NCI-H2196 treated with DMSO at 0.1 percent for 48 hours (cell line): ENCODE results near the gene MPDU1.
"Not testable (repeated sequence)": the region's sequence is repeated elsewhere in the genome, so short reads cannot be mapped to it uniquely, and the experiment has no call there.

ENCODE experiments used
- DNase-seq: peaks from one replicate; lab custom pipeline; 2025; ENCODE audit not compliant: unreplicated experiment; lab: John Stamatoyannopoulos, UW

MPDU1 gene

GRCh38 chr17:7614425-7615264 lies 31.0 kb downstream of the MPDU1 start, which contains the start of gene FXR2:
Gene FXR2 (minus strand): TSS chr17:7614897. CDS start chr17:7614532, 365 bp downstream.
- DNase-seq = peak; percentile 93

GRCh38 chr17:7615265-7615747 lies 31.7 kb downstream of the MPDU1 start:
- DNase-seq = no peak

GRCh38 chr17:7618608-7619007 lies 35.0 kb downstream of the MPDU1 start:
- no peak for DNase-seq

DNA sequence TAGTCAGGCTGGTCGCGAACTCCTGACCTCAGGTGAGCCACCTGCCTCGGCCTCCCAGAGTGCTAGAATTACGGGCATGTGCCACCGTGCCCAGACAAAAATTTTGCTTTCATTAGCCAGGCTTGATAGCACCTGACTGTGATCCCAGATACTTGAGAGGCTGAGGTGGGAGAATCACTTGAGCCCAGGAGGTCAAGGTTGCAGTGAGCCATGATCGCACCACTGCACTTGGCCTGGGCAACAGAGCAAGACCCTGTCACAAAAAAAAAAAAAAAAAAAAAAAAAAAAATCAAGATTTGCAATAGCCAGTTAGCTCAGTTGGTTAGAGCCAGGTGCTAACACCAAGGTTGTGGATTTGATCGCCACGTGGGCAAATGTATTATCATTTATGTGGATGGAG lies 37.2 kb downstream of the MPDU1 start:
- no peak for DNase-seq

GRCh38 chr17:7623661-7624060 lies 40.0 kb downstream of the MPDU1 start:
- no peak for DNase-seq

- not testable (repeated sequence) for DNase-seq
Measured at GRCh38 chr17:7625749-7626148, 42.1 kb downstream of the MPDU1 start.

- no peak for DNase-seq
Measured at GRCh38 chr17:7626307-7626706, 42.7 kb downstream of the MPDU1 start.

- DNase-seq = no peak
Measured at GRCh38 chr17:7626956-7627249, 43.3 kb downstream of the MPDU1 start.

DNA sequence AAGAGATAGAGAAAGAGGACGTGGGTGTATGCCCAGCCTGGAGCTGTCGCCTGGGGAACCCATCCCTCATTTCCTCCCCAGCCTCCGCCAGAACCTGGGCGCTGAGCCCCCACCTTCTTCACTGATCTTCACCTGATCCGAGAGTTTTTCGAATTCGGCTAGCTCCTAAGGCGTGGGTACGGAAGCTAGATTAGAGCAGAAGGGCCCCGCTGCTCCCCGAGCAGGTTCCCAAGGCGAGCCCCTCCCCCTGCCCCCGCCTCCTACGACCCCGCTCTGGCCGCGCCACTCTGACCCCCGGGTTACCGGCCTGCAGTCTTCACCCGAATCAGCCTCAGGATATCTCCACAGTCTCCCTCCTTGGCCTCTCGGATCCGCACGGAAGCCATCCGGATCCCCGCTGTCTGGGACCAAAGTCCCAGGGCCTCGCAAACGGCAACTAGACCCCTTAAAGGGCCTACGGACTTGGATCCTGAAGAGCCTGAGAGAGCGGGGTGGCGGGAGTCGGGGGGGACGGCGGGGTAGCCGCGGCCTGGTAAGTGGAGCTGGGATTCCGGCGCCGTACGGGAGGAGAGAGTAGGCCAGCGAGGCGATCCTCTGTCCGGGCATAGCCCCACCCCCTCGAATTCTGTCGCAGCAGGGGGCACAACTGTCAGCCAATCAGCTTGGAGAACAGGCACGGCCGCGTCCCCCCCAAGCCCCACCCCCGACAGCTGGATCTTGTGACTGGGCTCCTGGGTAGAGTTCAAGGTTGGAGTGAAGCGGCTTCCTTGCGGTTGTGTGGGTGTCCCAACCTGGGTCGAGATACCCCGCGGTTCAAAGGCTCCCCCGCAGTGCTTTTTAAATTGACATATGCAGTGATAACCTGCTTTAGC lies 43.8 kb downstream of the MPDU1 start, which contains the start of gene SAT2:
SAT2 (minus strand) TSS at position 572 of the 872 bp plus-strand sequence; CDS start at position 386, 186 bp downstream.
- DNase-seq = peak; percentile 30

DNA sequence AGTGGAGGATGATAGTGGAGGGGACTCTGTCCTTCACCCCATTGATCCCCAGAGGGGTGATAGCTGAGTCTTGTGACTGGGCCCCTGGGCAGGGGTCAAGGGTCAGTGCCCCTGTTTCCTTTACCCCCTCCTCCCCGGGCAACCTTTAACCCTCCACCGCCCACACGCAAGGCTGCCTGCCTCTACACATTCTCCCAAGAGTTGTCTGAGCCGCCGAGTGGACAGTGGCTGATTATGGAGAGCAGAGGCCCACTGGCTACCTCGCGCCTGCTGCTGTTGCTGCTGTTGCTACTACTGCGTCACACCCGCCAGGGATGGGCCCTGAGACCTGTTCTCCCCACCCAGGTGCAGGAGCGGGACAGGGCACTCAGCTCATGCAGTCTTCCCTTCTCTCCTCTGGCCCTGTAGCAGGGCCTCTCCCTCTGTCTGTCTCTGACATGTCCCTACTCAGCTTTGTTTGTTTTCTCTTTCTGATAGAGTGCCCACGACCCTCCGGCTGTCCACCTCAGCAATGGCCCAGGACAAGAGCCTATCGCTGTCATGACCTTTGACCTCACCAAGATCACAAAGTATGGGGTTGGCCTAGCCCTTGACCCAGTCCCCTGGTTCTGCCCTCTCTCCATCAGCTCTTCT lies 46.4 kb downstream of the MPDU1 start, which contains the start of gene SHBG:
SHBG (plus strand) TSS at position 197 of the 633 bp plus-strand sequence; CDS start at position 235, 38 bp downstream.
- no peak for DNase-seq

- DNase-seq = no peak
Measured at GRCh38 chr17:7631398-7632380, 48.0 kb downstream of the MPDU1 start.

DNA sequence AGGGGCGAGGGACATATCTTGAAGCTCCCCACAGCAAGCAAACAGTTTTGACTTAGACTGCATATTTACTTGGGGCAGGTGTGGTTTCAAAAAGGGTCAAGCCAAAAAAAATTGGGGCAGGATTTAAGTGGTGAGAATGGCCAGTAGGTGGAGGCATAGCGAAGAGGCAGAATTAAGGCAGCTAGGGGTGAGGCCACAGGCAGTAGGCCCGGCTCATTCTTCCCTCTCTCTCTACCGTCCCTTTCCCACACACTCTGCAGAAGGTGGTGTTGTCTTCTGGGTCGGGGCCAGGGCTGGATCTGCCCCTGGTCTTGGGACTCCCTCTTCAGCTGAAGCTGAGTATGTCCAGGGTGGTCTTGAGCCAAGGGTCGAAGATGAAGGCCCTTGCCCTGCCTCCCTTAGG lies 48.8 kb downstream of the MPDU1 start:
- peak; percentile 17 for DNase-seq

DNA sequence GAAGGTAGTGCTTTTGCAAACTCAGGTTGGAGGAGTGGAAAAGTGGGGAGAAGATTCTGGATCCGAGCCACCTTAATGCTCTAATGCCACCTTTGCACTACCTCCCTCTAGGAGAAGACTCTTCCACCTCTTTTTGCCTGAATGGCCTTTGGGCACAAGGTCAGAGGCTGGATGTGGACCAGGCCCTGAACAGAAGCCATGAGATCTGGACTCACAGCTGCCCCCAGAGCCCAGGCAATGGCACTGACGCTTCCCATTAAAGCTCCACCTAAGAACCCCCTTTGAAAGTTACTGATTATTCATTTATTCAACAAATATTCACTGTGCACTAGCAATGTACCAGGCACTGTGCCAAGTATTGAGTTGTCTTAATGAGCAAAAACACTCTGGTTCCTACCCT lies 49.4 kb downstream of the MPDU1 start:
- no peak for DNase-seq

- no peak for DNase-seq
Measured at GRCh38 chr17:7634384-7634783, 50.7 kb downstream of the MPDU1 start.

DNA sequence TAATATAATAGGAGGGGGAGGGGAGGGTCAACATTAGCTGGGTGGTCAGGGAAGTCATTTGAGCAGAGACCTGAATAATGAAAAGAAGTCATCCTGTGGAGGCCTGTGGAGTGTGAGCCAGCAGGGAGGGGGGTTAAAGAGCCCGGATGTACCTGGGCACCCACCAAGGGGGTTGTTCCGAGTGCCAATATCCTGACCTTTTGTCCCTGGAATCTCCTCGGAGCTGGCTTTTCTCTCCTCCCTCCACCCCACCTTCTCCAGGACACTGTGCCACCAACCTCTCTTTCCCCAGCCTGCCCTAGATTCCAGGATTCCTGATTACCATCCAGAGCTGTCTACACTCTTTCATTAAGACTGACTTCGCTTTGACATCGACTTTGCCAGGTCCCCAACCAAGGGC lies 52.5 kb downstream of the MPDU1 start:
- no peak for DNase-seq
